Bronchial epithelial cell (primary cell): ENCODE measurements around the gene CCDC88B. TPM values are rescaled to one million over a fixed set of nuclear protein-coding genes. Genes with fewer than 3 reads are reported as not detected.
"Not testable (repeated sequence)": the region's sequence is repeated elsewhere in the genome, so short reads cannot be mapped to it uniquely, and the experiment has no call there.

ENCODE experiments used
- DNase-seq: peaks from one replicate; pipeline ENCODE4 v3.0.0-alpha.2; 2010; ENCODE audit warnings: low read depth
- FAIRE-seq: peaks from 2 replicates; lab custom pipeline; 2011; peaks lifted over from hg19 to GRCh38; lab: Jason Lieb, UNC
- H3K27me3 ChIP-seq: 2 replicates; pipeline ENCODE4 v1.5.1; 2011; ENCODE audit warnings: low read length; ENCODE audit not compliant: control insufficient read depth, insufficient read depth
- H3K36me3 ChIP-seq: 2 replicates; pipeline ENCODE4 v1.5.1; 2011; ENCODE audit warnings: low read length; ENCODE audit not compliant: control insufficient read depth, insufficient read depth
- H3K4me3 ChIP-seq: 2 replicates; pipeline ENCODE4 v1.5.1; 2011; ENCODE audit warnings: mild to moderate bottlenecking, low read depth, low read length, control low read depth
- CTCF ChIP-seq: IDR thresholded peaks from 2 replicates; pipeline ENCODE4 v1.5.1; 2011; ENCODE audit warnings: mild to moderate bottlenecking, moderate library complexity, low read length, control low read depth, inconsistent platforms; ENCODE audit not compliant: insufficient read depth, severe bottlenecking
- total RNA-seq: library from RNA; depleted of rRNA; stranded (reverse); fragments of >200 nt; gene quantifications from 2 replicates; pipeline ENCODE4 v1.2.1, GENCODE V29; 2014

The CCDC88B gene
- total RNA-seq, 1 donor from 2014 or later = 2.9 TPM

- no peaks in the 10 kb centered on the region for H3K27me3 ChIP-seq
- DNase-seq (no peak), FAIRE-seq (no peak)
- no peak for TF ChIP-seq CTCF
- H3K36me3 ChIP-seq = peaks cover 10% of the 10 kb centered on the region
- H3K4me3 ChIP-seq = no peak overlapping the region
Measured at GRCh38 chr11:64312947-64313346, 27.1 kb upstream of the CCDC88B start.

DNA sequence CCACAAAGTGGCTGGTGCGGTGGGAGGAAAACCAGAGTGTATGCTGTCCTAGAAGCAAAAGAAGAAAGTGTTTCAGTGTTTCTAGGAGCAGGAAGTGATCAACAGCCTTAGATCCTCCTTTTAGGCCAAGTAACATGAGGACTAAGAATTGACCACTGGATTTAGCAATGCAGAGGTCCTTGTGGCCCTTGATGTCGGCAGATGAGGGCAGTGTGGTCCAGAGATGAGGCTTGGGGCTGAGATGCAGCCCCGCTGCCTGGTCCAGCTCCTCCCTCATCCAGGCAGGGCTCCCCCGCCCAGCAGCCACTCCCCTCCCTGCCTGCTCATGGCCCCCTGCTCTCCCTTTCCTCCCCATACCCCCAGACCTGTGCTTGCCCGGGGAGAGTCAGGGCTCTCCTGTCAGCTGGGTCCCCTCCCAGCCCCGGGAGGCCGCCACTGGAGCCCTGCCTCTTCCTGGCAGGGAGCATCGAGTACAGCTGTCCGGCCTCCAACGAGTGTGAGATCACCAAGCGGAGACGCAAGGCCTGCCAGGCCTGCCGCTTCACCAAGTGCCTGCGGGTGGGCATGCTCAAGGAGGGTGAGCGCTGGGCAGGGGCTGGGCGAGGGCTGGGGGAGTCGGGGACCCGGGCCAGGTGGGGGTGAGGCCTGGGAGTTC is 26.4 kb upstream of the CCDC88B start:
- no peak overlapping the region for H3K4me3 ChIP-seq
- DNase-seq (no peak), FAIRE-seq (no peak)
- no peaks in the 10 kb centered on the region for H3K27me3 ChIP-seq
- no peak for TF ChIP-seq CTCF
- H3K36me3 ChIP-seq = peaks cover 10% of the 10 kb centered on the region

DNA sequence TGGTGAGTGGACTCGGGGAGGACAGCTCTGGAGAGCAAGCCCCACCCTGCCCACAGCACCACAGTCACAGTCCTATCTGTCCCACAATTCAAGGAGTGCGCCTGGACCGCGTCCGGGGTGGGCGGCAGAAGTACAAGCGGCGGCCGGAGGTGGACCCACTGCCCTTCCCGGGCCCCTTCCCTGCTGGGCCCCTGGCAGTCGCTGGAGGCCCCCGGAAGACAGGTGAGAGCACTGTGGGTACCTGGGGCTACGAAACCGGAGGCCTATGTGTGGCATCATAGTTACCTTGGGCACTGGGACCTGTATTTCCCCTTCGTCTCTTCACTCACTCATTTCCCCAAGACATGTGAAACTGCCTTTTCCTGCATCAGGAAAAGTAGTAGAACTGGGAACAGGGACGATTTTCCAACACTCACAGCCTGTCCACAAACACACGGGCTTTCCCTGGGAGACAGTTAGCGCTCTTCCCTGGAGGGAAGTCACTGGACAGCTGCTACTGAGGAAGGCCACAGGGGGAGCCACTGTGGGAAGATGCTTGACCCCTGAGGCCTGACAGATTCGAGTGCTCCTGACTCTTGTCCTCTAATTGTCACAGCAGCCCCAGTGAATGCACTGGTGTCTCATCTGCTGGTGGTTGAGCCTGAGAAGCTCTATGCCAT is 25.7 kb upstream of the CCDC88B start:
- Histone ChIP-seq H3K36me3 (peaks cover 10% of the 10 kb centered on the region), H3K27me3 (no peaks in the 10 kb centered on the region), H3K4me3 (no peak overlapping the region)
- TF ChIP-seq CTCF = peak; percentile 20
- DNase-seq (no peak), FAIRE-seq (no peak)

GRCh38 chr11:64314805-64315561 is 25.0 kb upstream of the CCDC88B start:
- no peak for TF ChIP-seq CTCF
- no peak for FAIRE-seq

DNA sequence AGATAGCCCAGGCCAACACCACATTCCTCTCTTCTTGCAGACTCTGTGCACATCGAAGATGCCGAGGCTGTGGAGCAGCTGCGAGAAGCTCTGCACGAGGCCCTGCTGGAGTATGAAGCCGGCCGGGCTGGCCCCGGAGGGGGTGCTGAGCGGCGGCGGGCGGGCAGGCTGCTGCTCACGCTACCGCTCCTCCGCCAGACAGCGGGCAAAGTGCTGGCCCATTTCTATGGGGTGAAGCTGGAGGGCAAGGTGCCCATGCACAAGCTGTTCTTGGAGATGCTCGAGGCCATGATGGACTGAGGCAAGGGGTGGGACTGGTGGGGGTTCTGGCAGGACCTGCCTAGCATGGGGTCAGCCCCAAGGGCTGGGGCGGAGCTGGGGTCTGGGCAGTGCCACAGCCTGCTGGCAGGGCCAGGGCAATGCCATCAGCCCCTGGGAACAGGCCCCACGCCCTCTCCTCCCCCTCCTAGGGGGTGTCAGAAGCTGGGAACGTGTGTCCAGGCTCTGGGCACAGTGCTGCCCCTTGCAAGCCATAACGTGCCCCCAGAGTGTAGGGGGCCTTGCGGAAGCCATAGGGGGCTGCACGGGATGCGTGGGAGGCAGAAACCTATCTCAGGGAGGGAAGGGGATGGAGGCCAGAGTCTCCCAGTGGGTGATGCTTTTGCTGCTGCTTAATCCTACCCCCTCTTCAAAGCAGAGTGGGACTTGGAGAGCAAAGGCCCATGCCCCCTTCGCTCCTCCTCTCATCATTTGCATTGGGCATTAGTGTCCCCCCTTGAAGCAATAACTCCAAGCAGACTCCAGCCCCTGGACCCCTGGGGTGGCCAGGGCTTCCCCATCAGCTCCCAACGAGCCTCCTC is 24.1 kb upstream of the CCDC88B start:
- H3K36me3 ChIP-seq = peaks cover 16% of the 10 kb centered on the region
- H3K4me3 ChIP-seq, FAIRE-seq, DNase-seq, H3K27me3 ChIP-seq: not testable (repeated sequence)

More at GRCh38 chr11:64314805-64315561, 25.0 kb upstream of the CCDC88B start:
- peaks cover 14% of the 10 kb centered on the region for H3K36me3 ChIP-seq
- no peak for DNase-seq
- no peaks in the 10 kb centered on the region for H3K27me3 ChIP-seq
- no peak overlapping the region for H3K4me3 ChIP-seq
